Lower lobe of right lung (tissue), 2 donors: ENCODE data around the gene RNF32. TPM values are rescaled to one million over a fixed set of nuclear protein-coding genes. Genes with fewer than 3 reads are reported as not detected.

Experiments
- ATAC-seq, 2 donors: fragments of 200-7000 bp; cut with Tn5 transposase; one replicate each; pipeline ENCODE4 v1.9.1; 2020 to 2022; ENCODE audit warnings: mild to moderate bottlenecking in 2 of 2, moderate library complexity in 2 of 2
- DNase-seq: peaks from one replicate; pipeline ENCODE4 v3.0.0-alpha.2; 2020
- H3K27ac ChIP-seq: fragments of 200-600 bp; one replicate; pipeline ENCODE4 v1.8.0; 2022
- H3K27me3 ChIP-seq: fragments of 200-600 bp; one replicate; pipeline ENCODE4 v1.8.0; 2022; ENCODE audit warnings: low read depth
- H3K36me3 ChIP-seq: fragments of 200-600 bp; one replicate; pipeline ENCODE4 v1.8.0; 2022; ENCODE audit warnings: mild to moderate bottlenecking
- H3K4me1 ChIP-seq: fragments of 200-600 bp; one replicate; pipeline ENCODE4 v1.8.0; 2022
- H3K4me3 ChIP-seq: fragments of 200-600 bp; one replicate; pipeline ENCODE4 v1.8.0; 2022; ENCODE audit warnings: mild to moderate bottlenecking
- H3K9me3 ChIP-seq: fragments of 200-600 bp; one replicate; pipeline ENCODE4 v1.8.0; 2022
- CTCF ChIP-seq: fragments of 200-600 bp; IDR thresholded peaks from one replicate; pipeline ENCODE4 v1.8.0; 2022; ENCODE audit warnings: antibody characterized with exemption, mild to moderate bottlenecking
- intact Hi-C: fragments of 100-400 bp; cut with DNase I; formaldehyde crosslinking; loops from one replicate; pipeline ENCODE4 v1.11.0; 2022
- total RNA-seq: library from RNA; stranded (reverse); fragmentation: NEBNext Ultra II Directional; extraction: Animal tissue kit (Norgen Biotek cat#: 25700); gene quantifications from one replicate; pipeline ENCODE4 v1.2.1, GENCODE V29; 2021
- donor health status: DM: no; HTN: yes; CAD: no; lungs with severe emphysema.

RNF32 gene
- total RNA-seq, 1 donor from 2014 or later = 3.0 TPM

- Histone ChIP-seq H3K27me3 (no peaks in the 10 kb centered on the region), H3K27ac (no peak overlapping the region), H3K4me3 (no peak overlapping the region), H3K36me3 (peaks cover 63% of the 10 kb centered on the region), H3K9me3 (no peaks in the 10 kb centered on the region), H3K4me1 (no peaks in the 10 kb centered on the region)
- no peak for TF ChIP-seq CTCF
- DNase-seq = no peak
- intact Hi-C loops = no loop called here
- no peak for ATAC-seq
Observed at GRCh38 chr7:156680281-156680680, 39.7 kb downstream of the RNF32 start.

- Histone ChIP-seq H3K4me1 (no peaks in the 10 kb centered on the region), H3K9me3 (no peaks in the 10 kb centered on the region), H3K4me3 (no peak overlapping the region), H3K27ac (no peak overlapping the region), H3K27me3 (no peaks in the 10 kb centered on the region), H3K36me3 (peaks cover 44% of the 10 kb centered on the region)
- intact Hi-C loops = no loop called here
- no peak for TF ChIP-seq CTCF
- no peak for ATAC-seq
- no peak for DNase-seq
Observed at GRCh38 chr7:156682928-156683327, 42.4 kb downstream of the RNF32 start.

GRCh38 chr7:156684251-156684650, 43.7 kb downstream of the RNF32 start:
- H3K36me3 ChIP-seq = peaks cover 33% of the 10 kb centered on the region
- no peak for TF ChIP-seq CTCF
- DNase-seq = no peak
- no peaks in the 10 kb centered on the region for H3K9me3 ChIP-seq
- H3K27me3 ChIP-seq = no peaks in the 10 kb centered on the region
- no peaks in the 10 kb centered on the region for H3K4me1 ChIP-seq
- no peak overlapping the region for H3K4me3 ChIP-seq
- H3K27ac ChIP-seq = no peak overlapping the region
- intact Hi-C loops = no loop called here
- ATAC-seq = no peak

- no peak for TF ChIP-seq CTCF
- intact Hi-C loops = no loop called here
- ATAC-seq (no peak), DNase-seq (no peak)
- H3K27me3 ChIP-seq = no peaks in the 10 kb centered on the region
- no peaks in the 10 kb centered on the region for H3K4me1 ChIP-seq
- H3K36me3 ChIP-seq = peaks cover 32% of the 10 kb centered on the region
- H3K27ac ChIP-seq = no peak overlapping the region
- H3K9me3 ChIP-seq = no peaks in the 10 kb centered on the region
- H3K4me3 ChIP-seq = no peak overlapping the region
Observed at GRCh38 chr7:156684661-156685060, 44.1 kb downstream of the RNF32 start.

GRCh38 chr7:156691764-156692163, 51.2 kb downstream of the RNF32 start:
- no peak for DNase-seq
- no peaks in the 10 kb centered on the region for H3K36me3 ChIP-seq
- no peaks in the 10 kb centered on the region for H3K27me3 ChIP-seq
- H3K4me1 ChIP-seq = no peaks in the 10 kb centered on the region
- no peak overlapping the region for H3K4me3 ChIP-seq
- peaks cover 4% of the 10 kb centered on the region for H3K9me3 ChIP-seq
- intact Hi-C loops = no loop called here
- no peak overlapping the region for H3K27ac ChIP-seq
- ATAC-seq = no peak
- TF ChIP-seq CTCF = no peak

- ATAC-seq (no peak), DNase-seq (no peak)
- Histone ChIP-seq H3K27me3 (no peaks in the 10 kb centered on the region), H3K36me3 (no peaks in the 10 kb centered on the region), H3K4me3 (no peak overlapping the region), H3K9me3 (peaks cover 15% of the 10 kb centered on the region), H3K27ac (no peak overlapping the region), H3K4me1 (no peaks in the 10 kb centered on the region)
- no peak for TF ChIP-seq CTCF
- intact Hi-C loops = no loop called here
Observed at GRCh38 chr7:156692849-156693248, 52.3 kb downstream of the RNF32 start.
